GM12873 (cell line): ENCODE results near the gene TMEM47.

Experiments
- CTCF ChIP-seq: IDR thresholded peaks from 2 replicates; pipeline ENCODE4 v1.5.1; 2012; ENCODE audit warnings: low read depth, mild to moderate bottlenecking, moderate library complexity, low read length, control low read depth; ENCODE audit not compliant: insufficient read depth; ENCODE audit errors: missing control alignments

The TMEM47 gene

GRCh38 chrX:34654696-34655490 is 2.2 kb downstream of the TMEM47 start:
- no peak for TF ChIP-seq CTCF

- no peak for TF ChIP-seq CTCF
Observed at GRCh38 chrX:34653811-34654210, 3.3 kb downstream of the TMEM47 start.

GRCh38 chrX:34642849-34643248 is 14.2 kb downstream of the TMEM47 start:
- no peak for TF ChIP-seq CTCF

GRCh38 chrX:34638116-34638515 is 19.0 kb downstream of the TMEM47 start:
- peak; percentile 56 for TF ChIP-seq CTCF

- no peak for TF ChIP-seq CTCF
Observed at GRCh38 chrX:34634349-34634748, 22.7 kb downstream of the TMEM47 start.

- no peak for TF ChIP-seq CTCF
Observed at GRCh38 chrX:34632384-34632783, 24.7 kb downstream of the TMEM47 start.

GRCh38 chrX:34631479-34632220 is 25.4 kb downstream of the TMEM47 start:
- TF ChIP-seq CTCF, result no peak
